ENCODE results near the gene KRTAP10-3.

DNA sequence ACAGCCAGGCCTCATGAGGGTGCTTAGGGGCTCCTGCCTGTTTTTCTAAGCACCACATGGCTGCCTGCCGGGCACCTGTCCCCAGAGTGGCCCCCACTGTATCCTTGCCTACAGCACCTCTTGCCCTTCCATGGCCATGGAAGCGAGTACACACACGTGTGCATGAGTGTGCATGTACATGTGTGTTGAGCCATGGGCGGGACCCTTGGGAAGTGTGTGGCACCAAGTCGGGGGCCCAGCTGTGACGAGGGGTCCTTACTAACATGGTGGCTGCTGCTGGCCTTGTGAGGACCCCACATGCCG, 44.4 kb downstream of the KRTAP10-3 start:
- TF ChIP-seq CTCF (conservative IDR thresholded peaks at IDR 0.05; ENCODE audit: low read depth, low read length) (no peak), EZH2 (IDR thresholded peaks at IDR 0.05; ENCODE audit: borderline replicate concordance, low read depth, low read length, poor library complexity, severe bottlenecking) (no peak)

Measured in A673 (cell line).